Stimulated activated CD8-positive, alpha-beta memory T cell treated with anti-CD3 and anti-CD28 coated beads, Interleukin-7, amount 100 ng/mL, for 24 hours (primary cell): ENCODE results near the gene IMPDH1.

ENCODE experiments used
- DNase-seq: peaks from one replicate; pipeline ENCODE4 v3.0.0-alpha.2; 2020; ENCODE audit warnings: low read depth

IMPDH1 gene

DNA sequence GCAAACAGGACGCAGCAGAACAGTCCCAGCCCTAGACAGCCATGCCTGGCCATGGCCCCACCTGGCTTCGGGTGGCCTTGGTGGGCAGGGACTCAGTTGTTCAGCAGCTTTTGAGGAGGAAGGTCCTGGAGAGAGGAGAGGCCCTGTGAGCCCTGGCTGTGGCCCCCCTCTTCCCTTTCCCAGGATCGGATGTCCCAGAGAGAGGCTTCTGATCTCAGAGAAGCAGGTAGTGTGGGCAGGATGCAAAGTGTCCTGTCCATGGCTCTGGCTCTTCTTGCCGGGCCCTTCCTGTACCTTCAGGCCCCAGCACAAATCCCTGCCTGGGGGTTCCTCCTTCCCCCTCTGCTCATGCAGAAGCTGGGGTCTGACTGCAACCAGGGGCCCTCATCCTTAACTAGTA is 49.8 kb downstream of the IMPDH1 start:
- no peak for DNase-seq

DNA sequence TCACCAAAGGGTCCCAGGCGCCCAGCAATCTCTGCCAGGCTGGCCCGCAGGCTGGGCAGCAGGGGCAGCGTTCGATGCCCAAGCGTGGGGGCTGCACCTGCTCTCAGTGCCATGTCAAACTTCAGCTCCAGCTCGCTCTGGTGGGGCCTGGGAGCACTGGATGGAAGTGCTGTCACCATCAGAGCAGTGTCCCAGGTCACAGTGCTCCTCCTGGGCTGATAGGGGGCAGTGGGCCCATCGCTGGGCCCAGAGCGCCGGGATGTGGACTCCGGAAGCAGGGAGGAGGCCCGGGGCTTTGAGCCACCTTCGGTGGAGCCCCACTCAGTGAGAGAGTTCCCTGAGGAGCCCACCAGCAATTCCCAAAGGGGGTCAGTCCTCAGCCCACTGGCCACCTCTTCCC is 50.4 kb downstream of the IMPDH1 start:
- DNase-seq = no peak

DNA sequence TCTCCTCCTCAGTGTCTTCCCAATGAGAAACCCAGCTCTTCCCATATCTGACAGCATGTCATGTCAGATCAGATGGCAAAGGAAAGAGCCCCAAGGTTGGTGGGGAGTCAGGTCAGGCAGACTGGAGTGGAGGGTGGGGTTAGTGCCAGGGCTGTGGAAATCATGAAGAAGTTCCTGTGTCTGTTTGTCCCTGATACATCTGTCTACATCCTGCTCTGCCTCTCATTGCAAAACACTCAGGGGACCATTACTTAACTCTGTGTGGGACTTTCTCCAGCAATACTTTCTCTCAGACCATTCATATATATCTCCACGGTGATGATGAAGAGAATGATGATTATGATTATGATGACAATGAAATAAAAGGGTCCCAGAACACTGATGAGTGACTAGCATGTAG is 51.5 kb downstream of the IMPDH1 start:
- DNase-seq = no peak

DNA sequence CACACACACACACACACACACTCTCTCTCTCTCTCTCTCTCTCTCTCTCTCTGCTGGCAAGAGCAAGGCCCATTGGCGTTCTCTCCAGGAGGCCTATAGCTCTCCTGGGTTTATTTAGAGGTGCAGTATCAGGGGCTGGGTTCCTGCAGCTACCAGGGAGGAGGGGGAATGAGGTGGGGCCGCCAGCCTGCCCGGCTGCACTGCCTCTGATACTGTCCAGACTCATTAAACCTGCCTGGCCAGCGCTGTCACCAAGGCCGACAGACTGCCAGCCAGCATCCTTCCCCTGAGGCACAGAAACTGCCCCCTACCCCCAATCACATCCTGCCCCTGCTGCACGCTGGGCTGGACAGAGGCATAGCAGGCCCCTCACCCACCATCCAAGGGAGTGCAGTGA is 52.6 kb downstream of the IMPDH1 start:
- no peak for DNase-seq

DNA sequence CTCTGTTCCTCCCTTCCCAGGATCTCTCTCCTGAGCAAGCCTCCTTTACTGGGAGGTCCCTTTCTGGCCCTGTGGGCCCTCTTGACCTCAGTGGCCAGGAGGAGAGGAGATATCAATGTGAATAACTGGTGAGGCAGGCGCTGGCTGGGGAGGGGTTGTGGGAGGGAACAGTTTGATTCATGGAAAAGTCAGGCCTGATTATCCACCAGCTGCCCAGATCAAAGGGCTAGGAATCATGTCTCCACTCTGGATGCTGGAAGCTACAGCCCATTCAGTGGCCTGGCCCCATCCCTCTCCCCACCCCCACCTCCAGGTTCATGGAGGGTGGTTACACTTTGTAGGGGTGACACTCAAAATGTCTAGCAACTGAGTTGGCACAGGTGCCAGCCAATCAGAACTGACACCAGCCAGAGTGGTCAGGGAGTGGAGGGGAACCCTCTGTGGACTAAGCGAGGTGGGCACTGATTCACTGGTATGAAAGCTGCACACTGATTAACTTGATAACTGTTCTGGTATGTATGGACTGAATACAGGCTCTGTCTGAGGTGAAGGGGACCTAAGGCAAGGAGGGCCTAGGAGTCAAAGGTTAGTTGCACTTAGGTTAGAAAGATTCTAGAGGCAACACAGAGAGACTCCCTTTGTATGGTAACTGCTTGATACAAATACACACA is 53.1 kb downstream of the IMPDH1 start:
- no peak for DNase-seq

DNA sequence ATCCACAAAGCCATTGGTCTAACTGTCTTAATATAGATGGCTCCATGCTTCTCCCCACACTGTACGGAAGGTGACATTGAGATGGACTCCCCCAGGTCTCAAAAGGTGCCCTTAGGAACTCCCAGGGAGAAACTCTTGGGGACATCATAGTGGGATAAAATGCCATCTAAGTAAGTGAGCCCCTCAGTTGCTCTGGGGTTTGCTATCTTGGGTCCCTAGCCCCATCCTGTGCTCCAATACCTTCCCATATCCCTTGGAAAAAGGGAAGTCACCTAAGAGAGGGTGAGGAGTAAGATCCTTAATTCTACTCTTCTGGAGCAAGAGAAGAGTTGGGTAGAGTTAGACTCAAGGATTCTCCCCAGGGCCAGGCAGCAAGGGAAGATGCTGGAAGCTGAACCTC is 56.2 kb downstream of the IMPDH1 start:
- DNase-seq = no peak

DNA sequence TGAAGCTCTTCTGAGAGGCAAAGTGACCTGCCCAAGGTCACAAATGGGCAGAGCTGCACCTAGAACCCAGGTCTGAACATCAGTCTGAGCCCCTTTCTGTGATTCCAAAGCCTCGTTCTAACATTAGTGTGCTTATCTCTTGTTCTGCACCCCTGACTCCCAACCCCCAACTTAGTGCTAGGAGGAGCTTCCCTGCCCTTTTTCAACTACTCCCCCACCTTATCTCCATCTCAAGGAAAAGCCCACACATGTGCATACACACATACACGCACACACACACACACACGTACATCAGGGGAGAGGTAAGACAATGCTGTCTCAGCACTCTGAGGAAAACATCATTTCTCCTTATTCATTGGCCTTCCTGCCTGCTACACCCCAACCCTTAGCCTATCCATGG is 56.6 kb downstream of the IMPDH1 start:
- DNase-seq = no peak

DNA sequence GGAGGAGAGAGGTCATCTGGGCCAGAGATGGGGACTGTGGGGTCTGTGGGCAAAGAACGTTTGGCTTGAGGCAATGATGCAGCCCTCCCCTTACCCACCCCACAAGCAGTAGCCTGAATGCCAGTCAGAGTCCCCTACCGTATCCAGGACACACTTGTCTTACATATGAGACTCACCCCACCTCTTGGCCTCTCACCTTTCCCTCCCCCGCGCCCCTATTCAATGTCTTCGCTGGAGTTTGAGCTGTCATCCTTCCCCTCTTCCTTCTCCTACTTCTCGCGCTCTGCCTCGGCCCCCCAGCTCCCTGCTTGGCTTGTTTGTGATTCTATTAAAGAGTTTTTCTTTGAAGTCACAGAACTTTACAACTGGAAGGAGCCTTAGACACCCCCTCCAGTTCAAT is 57.1 kb downstream of the IMPDH1 start:
- DNase-seq = no peak

DNA sequence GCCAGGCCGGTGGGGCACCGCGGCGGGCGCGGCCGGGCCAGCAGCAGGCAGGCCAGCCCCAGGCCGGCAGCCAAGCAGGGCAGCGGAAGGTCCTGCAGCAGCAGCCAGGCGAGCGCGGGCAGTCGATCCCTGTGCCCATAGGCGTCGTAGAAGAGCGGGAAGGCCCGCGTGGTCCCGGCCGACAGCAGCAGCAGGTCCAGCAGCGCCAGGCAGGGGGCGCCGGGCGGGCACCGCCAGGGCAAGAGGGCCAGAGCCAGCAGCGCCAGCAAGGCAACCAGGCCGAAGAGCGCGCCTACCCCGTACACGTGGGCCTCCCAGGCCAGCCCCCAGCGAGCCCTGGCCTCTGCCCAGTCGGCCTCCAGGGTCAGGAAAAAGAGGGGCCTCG is 57.6 kb downstream of the IMPDH1 start:
- DNase-seq = no peak

DNA sequence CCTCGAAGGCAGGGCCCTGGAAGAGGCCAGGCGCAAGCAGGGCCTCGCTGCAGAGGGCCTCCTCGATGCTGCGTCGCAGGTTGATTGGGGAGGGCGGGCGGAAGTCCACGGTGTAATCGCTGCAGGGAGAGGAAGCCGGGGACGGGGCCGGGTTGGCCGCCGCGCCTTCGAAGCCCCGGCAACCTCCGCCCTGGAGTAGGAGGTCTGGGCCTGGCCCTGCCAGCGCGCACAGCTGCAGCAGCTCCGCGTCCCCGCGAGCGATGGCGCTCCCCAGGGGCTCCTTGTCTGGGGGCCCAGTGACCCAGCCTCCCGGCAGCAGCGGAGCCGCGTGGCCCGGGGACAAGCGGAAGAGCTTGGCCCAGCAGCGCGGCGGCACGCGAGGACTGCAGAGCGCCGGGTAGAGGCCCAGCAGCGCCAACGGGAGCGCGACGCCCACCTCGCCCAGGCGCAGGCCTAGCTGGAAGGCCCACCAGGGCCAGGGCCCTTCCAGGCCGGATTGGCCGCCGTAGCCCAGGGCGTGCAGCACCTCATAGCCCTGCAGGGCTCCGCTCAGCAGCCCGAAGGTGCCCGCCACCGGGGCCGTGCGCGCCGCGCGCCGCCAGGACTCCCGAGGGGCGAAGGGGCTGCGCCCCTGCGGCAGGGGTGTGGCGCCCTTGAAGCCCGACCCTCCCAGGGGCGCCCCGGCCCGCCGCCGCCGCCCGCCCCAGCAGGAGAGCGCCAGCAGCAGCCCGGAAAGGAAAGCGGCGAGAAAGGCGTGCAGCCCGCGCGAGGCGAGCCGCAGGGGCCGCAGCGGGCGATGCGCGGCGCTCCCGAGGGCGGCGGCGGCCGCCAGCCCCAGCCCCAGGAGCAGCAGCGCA is 58.3 kb downstream of the IMPDH1 start:
- no peak for DNase-seq

DNA sequence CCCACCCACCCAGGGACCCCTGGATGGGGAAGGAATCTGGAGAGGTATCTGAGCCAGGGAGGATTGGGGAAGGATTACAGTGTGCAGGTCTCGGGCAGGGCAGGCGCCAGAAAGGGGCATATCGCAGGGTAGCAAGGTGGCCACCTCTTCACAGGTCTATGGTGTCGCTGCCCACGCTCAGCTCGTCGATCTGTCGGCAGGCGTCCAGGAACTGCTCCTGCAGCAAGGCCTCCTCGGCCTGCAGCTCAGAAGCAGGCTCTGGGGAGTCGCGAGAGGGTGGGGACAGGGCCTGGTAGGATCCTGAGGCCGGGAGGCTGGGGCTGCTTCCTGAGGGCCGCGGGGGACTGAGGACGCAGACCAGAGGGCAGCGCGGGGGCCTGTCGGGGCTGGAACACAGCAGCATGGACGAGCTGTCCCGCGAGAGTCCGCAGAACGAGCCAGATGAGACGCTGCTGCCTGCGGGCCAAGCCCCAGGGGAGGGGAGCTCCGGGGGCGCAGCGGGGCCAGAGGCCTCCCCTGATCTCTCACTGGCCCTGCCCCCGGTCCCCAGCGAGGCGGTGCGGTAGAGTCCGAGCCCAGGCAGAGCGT is 59.0 kb downstream of the IMPDH1 start:
- DNase-seq = no peak

DNA sequence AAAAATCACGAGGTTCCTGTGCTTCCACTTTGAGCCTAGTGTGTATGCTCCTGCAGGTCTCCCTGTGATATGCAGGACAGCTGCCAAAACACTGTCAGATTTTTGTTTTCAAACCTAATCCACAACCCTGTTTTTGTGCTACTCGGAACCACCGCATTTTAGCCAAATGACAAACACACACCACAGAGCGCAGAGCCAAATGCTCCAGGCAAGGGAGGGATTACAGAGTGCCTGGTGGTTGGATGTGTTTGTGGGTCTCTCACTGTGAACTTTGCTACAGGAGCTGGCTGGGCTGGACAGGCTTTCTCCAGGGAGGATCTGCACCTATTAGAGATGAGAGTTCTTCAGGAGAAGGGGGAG is 60.3 kb downstream of the IMPDH1 start:
- DNase-seq = no peak

DNA sequence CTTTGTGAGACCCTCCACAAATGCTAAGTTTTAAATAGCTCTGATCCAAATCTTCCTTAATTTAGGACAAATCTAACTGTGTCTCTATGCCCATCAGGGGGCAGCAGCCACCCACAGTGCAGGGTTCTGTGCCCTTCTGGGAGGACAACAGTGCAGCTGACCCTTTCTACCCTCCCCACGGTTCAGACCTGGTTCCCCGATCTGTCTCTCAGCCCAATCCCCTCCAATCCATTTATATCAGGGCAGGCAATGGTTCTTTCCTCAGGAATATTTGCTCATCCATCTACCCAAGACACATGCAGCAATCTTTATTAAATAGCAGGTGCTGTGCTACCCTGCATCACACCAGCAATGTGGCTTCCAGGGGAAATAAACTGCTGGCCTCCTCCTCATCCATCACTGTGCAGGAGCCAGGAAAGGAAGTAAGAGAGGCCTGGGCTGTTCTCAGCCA is 62.1 kb downstream of the IMPDH1 start:
- peak; percentile 39 for DNase-seq

DNA sequence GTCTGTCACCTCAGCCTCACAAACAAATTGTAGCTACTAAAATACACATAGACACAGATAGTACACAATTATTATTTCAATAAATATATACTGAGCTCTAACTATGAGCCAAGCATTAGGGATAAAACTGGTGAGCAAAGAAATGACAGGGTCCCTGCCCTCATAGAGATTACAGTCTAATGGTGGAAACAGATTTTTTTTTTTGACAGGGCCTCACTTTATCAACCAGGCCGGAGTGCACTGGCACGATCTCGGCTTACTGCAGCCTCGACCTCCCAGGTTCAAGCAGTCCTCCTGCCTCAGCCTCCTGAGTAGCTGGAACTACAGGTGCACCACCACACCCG is 65.4 kb downstream of the IMPDH1 start:
- DNase-seq = no peak

DNA sequence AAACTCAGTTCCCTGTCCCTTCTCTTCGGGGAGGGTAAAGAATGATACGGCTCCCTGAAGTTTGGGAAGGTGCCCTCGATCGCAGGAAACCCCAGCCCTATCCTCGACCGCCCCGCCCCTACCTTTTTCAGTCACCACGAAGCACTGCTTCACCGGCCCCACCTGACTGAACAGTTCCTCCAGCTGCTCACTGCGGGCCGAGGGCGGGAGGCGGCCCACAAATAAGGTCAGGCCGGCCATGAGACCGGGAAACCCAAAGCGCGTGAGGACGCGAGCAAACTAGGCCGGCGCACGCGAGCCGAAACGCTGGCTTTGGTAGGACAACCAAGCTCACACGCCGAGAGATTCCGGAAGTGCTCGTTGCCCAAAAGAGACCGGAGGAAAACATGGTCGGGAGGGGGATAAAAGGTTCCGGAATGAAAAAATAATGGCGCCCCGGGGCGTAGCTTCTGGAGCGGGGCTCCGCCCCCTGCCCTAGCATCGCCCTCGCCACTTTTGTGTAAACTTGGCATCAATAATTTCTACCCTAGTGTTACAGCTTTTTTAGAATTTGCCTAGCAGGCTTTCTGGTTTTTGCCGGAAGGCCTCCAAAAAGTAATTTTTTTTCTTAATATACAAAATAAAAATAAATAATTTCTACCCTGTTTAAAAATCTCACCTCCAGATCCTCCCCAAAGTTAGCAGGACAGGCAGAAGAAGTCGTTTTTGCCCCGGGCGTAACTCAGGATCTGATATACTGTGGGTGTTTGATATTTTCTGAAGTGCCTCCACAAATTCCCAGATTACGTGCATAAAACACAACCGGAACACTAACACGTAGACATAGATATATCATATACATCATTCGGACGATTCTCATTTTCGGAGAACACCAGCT is 66.0 kb downstream of the IMPDH1 start, which contains the start of gene RBM28:
Gene RBM28 (minus strand): TSS at position 355 of the 877 bp plus-strand sequence. CDS start 115 bp downstream, at position 240.
- DNase-seq = peak; percentile 69
